Measurements from ENCODE around the gene HFE. TPM values are rescaled to one million over a fixed set of nuclear protein-coding genes. Genes with fewer than 3 reads are reported as not detected.
"Not testable (repeated sequence)": the region's sequence is repeated elsewhere in the genome, so short reads cannot be mapped to it uniquely, and the experiment has no call there.

HFE gene
- total RNA-seq, 2 experiments from 2014 or later: 3.1 to 3.4 TPM

DNA sequence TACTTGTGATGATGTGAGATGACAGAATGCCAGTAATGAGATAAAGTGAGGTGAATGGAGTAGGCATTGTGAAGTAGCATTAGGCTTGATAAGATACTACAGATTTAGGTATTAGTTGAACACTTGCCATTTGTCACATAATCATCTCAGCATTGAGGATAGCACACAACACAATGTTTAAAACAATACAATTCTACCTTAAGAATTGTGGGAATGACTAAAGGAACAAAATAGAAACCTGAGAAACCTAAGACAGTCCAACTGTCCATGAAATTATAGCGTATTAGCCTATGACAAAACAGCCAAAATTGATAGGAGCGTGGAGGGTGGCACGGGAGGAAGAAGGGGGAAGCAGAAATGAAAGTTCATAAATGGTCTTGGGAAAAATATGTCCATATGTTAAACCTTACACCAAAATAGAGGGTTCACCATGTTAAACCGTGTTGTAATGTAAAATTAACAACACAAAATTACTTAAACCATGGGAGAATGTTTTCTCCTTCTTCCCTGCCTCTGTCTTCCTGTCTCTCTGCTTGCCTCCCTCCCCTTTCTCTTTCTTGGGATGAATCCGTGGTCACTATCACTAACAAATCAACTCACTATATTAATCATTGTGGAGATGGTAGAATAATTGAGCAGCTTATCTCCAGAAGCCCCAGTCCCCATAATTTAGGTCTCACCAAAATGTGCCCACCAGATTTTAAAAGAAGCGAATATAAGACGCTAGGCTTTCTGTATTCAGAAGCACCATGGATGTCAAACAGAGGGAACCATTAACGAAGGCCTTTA lies 33.0 kb upstream of the HFE start:
- CTCF ChIA-PET: interaction anchor here (3.5 kb wide), 1 partner anchor 28 kb away, joined by 15 read pairs; no protein-coding TSS in a partner anchor

DNA sequence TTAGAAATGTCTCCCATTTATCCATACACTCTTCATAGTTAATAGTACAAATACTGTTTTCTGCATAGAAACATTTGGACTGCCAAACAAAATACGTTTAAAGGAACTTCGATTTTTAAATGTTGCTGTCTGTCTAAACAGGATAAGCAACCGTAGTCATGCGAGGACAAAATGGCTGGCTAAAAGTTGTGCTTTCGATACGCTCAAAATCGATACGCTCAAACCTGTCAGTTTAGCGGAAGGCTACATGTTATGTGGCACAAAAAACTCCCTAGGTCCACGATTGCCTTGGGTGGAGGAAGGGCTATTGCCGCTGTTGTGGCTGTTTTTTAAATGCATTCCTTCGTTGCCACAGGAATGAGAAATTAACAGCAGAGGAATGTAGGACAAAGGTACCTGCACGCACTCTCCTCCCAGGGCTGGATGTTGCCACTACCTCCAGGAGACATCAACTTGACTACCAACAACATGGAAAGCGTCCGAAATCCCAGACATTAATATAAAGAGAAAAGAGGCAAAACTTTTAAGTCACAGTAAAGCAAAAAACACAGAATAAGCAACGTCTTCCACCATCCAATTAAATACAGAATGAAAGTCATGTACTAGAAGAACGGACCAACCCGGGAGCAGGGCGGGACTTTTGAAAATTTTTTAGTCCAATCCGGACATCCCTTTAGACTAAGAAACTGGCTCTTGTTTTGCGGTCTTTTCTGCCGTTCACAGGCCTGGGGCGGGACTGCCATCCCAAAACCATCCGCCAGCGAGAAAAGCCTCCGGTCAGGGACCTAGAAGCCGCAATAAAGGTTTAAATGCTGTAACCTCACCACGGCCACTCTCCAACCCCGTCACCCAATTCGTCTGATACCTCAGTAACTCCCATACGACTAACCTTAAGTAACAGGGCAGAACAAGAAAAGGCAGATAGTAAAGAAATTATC lies 32.2 kb upstream of the HFE start:
- H3K27ac Mint-ChIP-seq: peak overlapping the region; percentile 99
- DNase-seq: peak; percentile 92
- ChIA-PET CTCF (interaction anchor here (1.3 to 2.5 kb wide), 4 partner anchors 9 to 33 kb away, joined by 5 to 13 read pairs (median 8); a partner anchor contains a TSS), POLR2A (interaction anchor here (0.6 to 16.9 kb wide), 43 partner anchors 10 to 1838 kb away, joined by 3 to 2531 read pairs (median 8); partner anchors contain the start of gene HFE)
- H3K9me3 Mint-ChIP-seq: no peaks in the 10 kb centered on the region
- peak overlapping the region; percentile 83 for H3K4me3 Mint-ChIP-seq
- peaks cover 37% of the 10 kb centered on the region for H3K4me1 Mint-ChIP-seq
- no peaks in the 10 kb centered on the region for H3K27me3 Mint-ChIP-seq
- peaks cover 10% of the 10 kb centered on the region for H3K36me3 Mint-ChIP-seq (ENCODE audit: low read depth)

More for the DNA sequence above, 33.0 kb upstream of the HFE start:
- peak overlapping the region; percentile 99 for H3K27ac Mint-ChIP-seq
- H3K9me3 Mint-ChIP-seq: no peaks in the 10 kb centered on the region
- no peaks in the 10 kb centered on the region for H3K27me3 Mint-ChIP-seq
- peaks cover 37% of the 10 kb centered on the region for H3K4me1 Mint-ChIP-seq
- H3K4me3 Mint-ChIP-seq: peak overlapping the region; percentile 83
- POLR2A ChIA-PET: interaction anchor here (0.8 to 16.9 kb wide), 10 partner anchors 10 to 180 kb away, joined by 3 to 2531 read pairs (median 86); a partner anchor contains a TSS
- no peak for DNase-seq
- peaks cover 10% of the 10 kb centered on the region for H3K36me3 Mint-ChIP-seq (ENCODE audit: low read depth)

DNA sequence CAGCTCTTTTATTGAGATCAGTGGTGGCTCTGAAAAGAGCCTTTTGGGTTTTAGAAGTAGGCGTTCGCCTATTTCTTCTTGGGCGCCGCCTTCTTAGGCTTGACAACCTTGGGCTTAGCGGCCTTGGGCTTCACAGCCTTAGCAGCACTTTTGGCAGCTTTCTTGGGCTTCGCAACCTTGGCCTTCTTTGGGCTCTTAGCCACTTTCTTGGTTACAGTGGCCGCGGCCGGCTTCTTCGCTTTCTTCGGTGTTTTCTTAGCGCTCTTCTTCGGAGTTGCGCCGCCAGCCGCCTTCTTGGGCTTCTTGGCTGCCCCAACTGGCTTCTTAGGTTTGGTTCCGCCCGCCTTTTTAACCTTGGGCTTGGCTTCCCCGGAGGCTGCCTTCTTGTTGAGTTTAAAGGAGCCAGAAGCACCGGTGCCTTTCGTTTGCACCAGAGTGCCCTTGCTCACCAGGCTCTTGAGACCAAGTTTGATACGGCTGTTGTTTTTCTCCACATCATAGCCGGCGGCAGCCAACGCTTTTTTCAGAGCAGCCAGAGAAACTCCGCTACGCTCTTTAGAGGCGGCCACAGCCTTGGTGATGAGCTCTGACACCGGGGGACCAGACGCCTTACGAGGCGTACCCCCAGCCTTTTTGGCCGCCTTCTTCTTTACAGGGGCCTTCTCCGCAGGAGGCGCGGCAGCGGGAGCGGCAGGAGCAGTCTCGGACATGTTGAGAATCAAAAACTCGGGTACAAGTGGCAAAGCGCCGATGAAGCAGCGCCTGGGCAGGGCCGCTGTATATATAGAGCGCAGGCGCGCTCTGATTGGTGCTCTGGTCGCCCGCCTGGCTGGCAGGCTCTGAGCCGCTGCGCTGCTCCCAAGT lies 31.3 kb upstream of the HFE start:
- CTCF ChIA-PET: interaction anchor here (0.6 to 2.5 kb wide), 5 partner anchors 10 to 34 kb away, joined by 3 to 13 read pairs (median 6); a partner anchor contains a TSS
- peaks cover 46% of the 10 kb centered on the region for H3K4me1 Mint-ChIP-seq
- H3K27ac Mint-ChIP-seq: peak overlapping the region; percentile 99
- POLR2A ChIA-PET: interaction anchor here (0.6 to 16.9 kb wide), 44 partner anchors 9 to 1837 kb away, joined by 3 to 2531 read pairs (median 8); partner anchors contain the start of gene HFE
- no peaks in the 10 kb centered on the region for H3K9me3 Mint-ChIP-seq
- peak overlapping the region; percentile 83 for H3K4me3 Mint-ChIP-seq
- no peaks in the 10 kb centered on the region for H3K27me3 Mint-ChIP-seq
- peak; percentile 95 for DNase-seq
- peaks cover 10% of the 10 kb centered on the region for H3K36me3 Mint-ChIP-seq (ENCODE audit: low read depth)

DNA sequence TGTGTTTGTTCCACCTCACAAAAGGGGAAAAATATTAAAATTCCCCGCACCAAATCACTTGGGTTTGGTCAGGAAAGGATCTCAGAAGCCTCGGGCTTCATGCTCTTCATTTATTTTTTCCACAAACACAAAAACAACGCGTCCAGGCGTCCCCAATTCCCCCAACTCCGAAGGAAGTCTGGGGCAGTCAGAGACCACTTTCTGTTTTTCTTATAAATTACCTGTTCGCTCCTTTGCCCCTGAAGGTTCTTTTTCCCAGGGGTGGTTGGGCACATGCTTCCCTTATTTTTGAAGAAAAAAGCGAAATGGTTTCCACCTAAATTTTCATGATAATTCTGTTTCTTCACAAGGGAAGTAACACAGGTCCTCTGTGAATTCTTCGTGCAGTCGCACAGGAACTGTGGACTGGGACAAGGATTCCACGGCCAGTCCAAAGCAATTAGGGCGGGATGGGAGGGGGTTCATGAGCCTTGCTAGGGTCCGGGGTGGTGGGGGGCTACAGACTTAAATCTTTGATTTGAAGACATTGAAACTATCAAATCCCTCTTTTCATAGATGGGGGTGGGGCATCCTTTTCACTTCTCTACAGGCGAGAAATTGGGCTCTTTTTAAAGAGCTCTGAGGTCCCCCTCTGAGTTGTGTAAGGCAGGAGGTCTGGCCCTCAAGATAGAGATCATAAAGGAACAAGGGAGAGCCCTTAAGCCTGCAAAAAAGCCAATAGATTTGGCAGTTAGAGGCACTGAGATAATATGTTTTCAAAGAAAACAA lies 30.5 kb upstream of the HFE start:
- ChIA-PET CTCF (interaction anchor here (0.6 to 2.5 kb wide), 5 partner anchors 13 to 34 kb away, joined by 3 to 13 read pairs (median 5); a partner anchor contains a TSS), POLR2A (interaction anchor here (0.6 to 16.9 kb wide), 42 partner anchors 8 to 1836 kb away, joined by 3 to 2531 read pairs (median 8); partner anchors contain the start of gene HFE)
- DNase-seq: peak; percentile 28
- Mint-ChIP-seq H3K4me3 (peak overlapping the region; percentile 83), H3K27ac (peak overlapping the region; percentile 99), H3K4me1 (peaks cover 45% of the 10 kb centered on the region), H3K27me3 (no peaks in the 10 kb centered on the region), H3K36me3 (ENCODE audit: low read depth) (peaks cover 10% of the 10 kb centered on the region), H3K9me3 (no peaks in the 10 kb centered on the region)

DNA sequence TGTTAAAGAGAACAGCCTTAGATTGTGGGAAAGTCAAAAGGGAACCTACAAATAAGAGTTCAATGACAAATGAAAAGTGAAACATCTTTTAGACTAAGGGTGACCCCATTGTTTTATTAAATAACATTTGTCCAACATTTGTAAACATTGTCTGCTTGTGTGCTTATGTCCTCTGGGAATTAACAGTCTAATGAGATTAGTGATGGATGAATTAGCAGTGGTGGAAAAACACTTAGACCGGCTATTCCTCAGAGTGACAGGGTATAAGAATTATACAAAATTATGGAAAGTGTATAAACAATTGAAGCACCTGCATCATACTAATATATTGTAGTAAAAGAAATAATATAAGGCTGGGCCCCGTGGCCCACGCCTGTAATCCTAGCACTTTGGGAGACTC lies 29.3 kb upstream of the HFE start:
- no peak for DNase-seq
- Mint-ChIP-seq H3K4me3 (no peak overlapping the region), H3K27me3 (peaks cover 3% of the 10 kb centered on the region), H3K9me3 (no peaks in the 10 kb centered on the region), H3K36me3 (ENCODE audit: low read depth) (peaks cover 10% of the 10 kb centered on the region), H3K27ac (peak overlapping the region; percentile 54), H3K4me1 (peaks cover 39% of the 10 kb centered on the region)
- POLR2A ChIA-PET: interaction anchor here (0.8 to 16.9 kb wide), 19 partner anchors 9 to 1750 kb away, joined by 3 to 2531 read pairs (median 53); partner anchors contain the start of gene HFE
- CTCF ChIA-PET: no interaction called here

DNA sequence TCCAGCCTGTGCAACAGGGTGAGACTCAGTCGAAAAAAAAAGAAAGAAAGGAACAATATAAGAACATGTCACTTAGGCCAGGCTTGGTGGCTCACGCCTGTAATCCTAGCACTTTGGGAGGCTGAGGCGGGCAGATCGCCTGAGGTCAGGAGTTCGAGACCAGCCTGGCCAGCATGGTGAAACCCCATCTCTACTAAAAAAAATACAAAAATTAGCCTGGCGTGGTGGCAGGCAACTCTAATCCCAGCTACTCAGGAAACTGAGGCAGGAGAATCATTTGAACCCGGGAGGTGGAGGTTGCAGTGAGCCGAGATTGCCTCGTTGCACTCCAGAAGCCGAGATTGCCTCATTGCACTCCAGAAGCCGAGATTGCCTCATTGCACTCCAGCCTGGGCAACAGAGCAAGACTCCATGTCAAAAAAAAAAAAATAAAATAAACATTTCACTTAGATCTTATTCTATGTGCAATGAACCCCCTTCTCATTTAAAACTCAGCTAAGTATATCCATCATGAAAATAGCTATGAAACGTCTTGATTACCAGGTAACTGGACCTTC lies 28.7 kb upstream of the HFE start:
- Mint-ChIP-seq H3K36me3 (ENCODE audit: low read depth) (peaks cover 10% of the 10 kb centered on the region), H3K4me1 (peaks cover 35% of the 10 kb centered on the region)
- DNase-seq, H3K9me3 Mint-ChIP-seq, H3K4me3 Mint-ChIP-seq, H3K27me3 Mint-ChIP-seq, H3K27ac Mint-ChIP-seq: not testable (repeated sequence)
- ChIA-PET CTCF (interaction anchor here (14.4 kb wide), 1 partner anchor 39 kb away, joined by 353 read pairs; a partner anchor contains a TSS), POLR2A (interaction anchor here (0.7 to 11.0 kb wide), 11 partner anchors 14 to 1814 kb away, joined by 3 to 161 read pairs (median 13); a partner anchor contains a TSS)

DNA sequence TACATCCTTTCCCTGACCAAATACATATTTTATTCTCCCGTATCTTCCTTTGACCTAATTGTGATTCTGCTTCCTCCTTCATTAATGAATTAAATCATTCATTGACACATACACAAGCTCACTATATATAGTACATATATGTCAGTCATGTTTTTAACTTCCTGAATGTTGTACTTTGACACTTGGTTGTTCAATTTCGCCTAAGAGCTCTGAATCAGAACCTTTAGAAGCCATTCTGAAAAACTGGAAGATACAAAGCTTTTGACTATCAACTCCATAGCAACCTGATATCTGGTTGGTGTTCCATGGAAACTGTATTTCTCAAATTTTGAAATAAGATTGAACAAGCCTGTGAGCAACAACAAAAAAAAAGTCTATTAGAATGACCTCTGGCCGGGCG lies 27.3 kb upstream of the HFE start:
- peaks cover 5% of the 10 kb centered on the region for H3K36me3 Mint-ChIP-seq (ENCODE audit: low read depth)
- peaks cover 29% of the 10 kb centered on the region for H3K4me1 Mint-ChIP-seq
- peaks cover 13% of the 10 kb centered on the region for H3K27me3 Mint-ChIP-seq
- no peak overlapping the region for H3K4me3 Mint-ChIP-seq
- no peak for DNase-seq
- no peak overlapping the region for H3K27ac Mint-ChIP-seq
- no peaks in the 10 kb centered on the region for H3K9me3 Mint-ChIP-seq
- POLR2A ChIA-PET: interaction anchor here (0.7 to 11.0 kb wide), 15 partner anchors 15 to 212 kb away, joined by 3 to 161 read pairs (median 7); partner anchors contain the start of gene HFE
- CTCF ChIA-PET: interaction anchor here (1.4 to 14.4 kb wide), 2 partner anchors 34 to 38 kb away, joined by 7 to 353 read pairs; a partner anchor contains a TSS

DNA sequence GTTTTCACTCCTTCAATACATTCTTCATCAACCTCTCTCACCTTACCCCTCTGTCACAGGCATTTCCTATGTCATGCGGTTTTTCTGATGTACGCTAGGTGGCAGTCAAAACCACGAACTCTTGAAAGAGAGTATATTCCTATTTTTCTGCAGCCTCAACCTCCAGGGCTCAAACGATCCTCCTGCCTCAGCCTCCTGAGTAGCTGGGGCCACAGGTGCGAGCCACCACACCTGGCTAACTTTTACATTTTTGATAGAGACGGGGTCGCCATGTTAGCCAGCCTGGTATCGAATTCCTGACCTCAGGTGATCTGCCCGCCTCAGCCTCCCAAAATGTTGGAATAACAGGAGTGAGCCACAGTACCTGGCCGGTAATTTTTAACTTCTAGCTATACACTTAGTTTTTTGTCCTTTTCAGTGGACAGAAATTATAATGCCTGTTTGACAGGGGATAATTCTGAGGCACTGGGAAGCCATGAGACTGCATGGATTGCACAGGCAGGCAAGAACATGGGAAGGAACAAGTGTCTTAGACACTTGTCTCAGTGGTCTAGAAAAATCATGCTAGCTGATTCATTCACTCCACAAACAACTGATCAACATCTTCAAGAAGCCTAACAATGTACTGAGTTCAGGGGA lies 22.5 kb upstream of the HFE start:
- no peak overlapping the region for H3K4me3 Mint-ChIP-seq
- POLR2A ChIA-PET: interaction anchor here (1.0 to 11.0 kb wide), 8 partner anchors 9 to 133 kb away, joined by 3 to 161 read pairs (median 37); a partner anchor contains a TSS
- no peak overlapping the region for H3K27ac Mint-ChIP-seq
- H3K4me1 Mint-ChIP-seq: peaks cover 20% of the 10 kb centered on the region
- DNase-seq: peak; percentile 42
- CTCF ChIA-PET: interaction anchor here (1.4 to 14.4 kb wide), 6 partner anchors 9 to 62 kb away, joined by 4 to 353 read pairs (median 6); partner anchors contain the start of gene HFE
- H3K9me3 Mint-ChIP-seq: no peaks in the 10 kb centered on the region
- peaks cover 27% of the 10 kb centered on the region for H3K27me3 Mint-ChIP-seq
- H3K36me3 Mint-ChIP-seq (ENCODE audit: low read depth): no peaks in the 10 kb centered on the region

DNA sequence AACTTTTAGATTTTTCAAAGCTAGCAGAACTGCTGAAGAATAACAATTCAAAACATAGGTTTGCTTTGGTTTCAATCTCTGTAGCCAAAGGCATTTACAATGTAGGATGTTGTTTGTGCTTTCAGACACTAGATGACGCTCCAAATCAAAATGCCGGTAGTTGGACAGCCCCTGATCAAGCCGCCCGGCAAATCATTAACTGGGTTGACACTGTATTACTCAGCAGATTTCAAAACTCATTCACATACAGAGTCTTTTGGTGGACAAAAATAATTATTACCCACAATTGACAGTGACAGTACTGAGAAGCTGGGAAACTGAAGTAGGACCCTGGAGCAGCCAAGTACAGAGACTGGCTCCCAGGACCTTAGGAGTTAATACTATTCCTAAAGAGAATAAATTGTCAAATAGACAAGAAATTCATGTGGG lies 21.3 kb upstream of the HFE start:
- H3K4me1 Mint-ChIP-seq: peaks cover 9% of the 10 kb centered on the region
- POLR2A ChIA-PET: interaction anchor here (0.6 to 8.3 kb wide), 8 partner anchors 21 to 90 kb away, joined by 3 to 93 read pairs (median 4); partner anchors contain the start of gene HFE
- CTCF ChIA-PET: interaction anchor here (1.4 to 14.4 kb wide), 5 partner anchors 8 to 57 kb away, joined by 4 to 353 read pairs (median 7); partner anchors contain the start of gene HFE
- no peak overlapping the region for H3K27ac Mint-ChIP-seq
- no peak overlapping the region for H3K4me3 Mint-ChIP-seq
- H3K27me3 Mint-ChIP-seq: peaks cover 29% of the 10 kb centered on the region
- H3K9me3 Mint-ChIP-seq: no peaks in the 10 kb centered on the region
- H3K36me3 Mint-ChIP-seq (ENCODE audit: low read depth): no peaks in the 10 kb centered on the region
- DNase-seq: peak; percentile 64

DNA sequence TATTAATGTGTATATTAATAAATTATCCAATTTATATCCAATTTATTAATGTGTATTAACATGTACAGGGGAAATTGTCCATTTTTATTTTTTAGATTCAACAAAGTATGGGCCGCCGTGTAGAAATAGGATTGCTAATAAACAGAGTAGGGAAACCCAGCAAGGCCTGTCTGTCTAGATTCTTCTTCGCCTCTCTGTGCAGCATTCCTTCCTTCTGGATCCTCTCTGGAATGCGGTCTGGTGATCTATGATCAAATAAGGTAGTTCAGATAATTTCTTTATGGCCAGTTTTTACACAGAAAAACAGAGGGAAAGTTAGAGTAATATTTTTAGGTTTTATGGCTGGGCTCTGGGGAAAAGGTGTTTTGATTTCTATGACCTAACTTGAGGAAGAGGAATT lies 19.9 kb upstream of the HFE start:
- peaks cover 29% of the 10 kb centered on the region for H3K27me3 Mint-ChIP-seq
- ChIA-PET CTCF (interaction anchor here (2.0 to 14.4 kb wide), 3 partner anchors 20 to 30 kb away, joined by 12 to 353 read pairs (median 51); partner anchors contain the start of gene HFE), POLR2A (interaction anchor here (1.1 to 4.7 kb wide), 2 partner anchors 20 to 59 kb away, joined by 3 to 26 read pairs; partner anchors contain the start of gene HFE)
- H3K4me1 Mint-ChIP-seq: peaks cover 9% of the 10 kb centered on the region
- DNase-seq: no peak
- no peaks in the 10 kb centered on the region for H3K36me3 Mint-ChIP-seq (ENCODE audit: low read depth)
- H3K27ac Mint-ChIP-seq: no peak overlapping the region
- no peaks in the 10 kb centered on the region for H3K9me3 Mint-ChIP-seq
- no peak overlapping the region for H3K4me3 Mint-ChIP-seq
